Prostate gland (tissue), 2 donors: ENCODE results near the gene NABP1. TPM values are rescaled to one million over a fixed set of nuclear protein-coding genes. Genes with fewer than 3 reads are reported as not detected.

Experiments
- DNase-seq: peaks from one replicate; pipeline ENCODE4 v3.0.0-alpha.2; 2019; ENCODE audit warnings: low spot score
- H3K27ac ChIP-seq, 2 donors: fragments of 200-600 bp; sonication (generic); 2 replicates each; pipeline ENCODE4 v1.5.1; 2017 to 2019
- H3K27me3 ChIP-seq: fragments of 200-600 bp; sonication (generic); replicated peaks from 2 replicates; pipeline ENCODE4 v1.5.1; 2019; ENCODE audit not compliant: insufficient read depth
- H3K36me3 ChIP-seq, 2 donors: fragments of 200-600 bp; sonication (generic); 1 replicate in 1 of 2; 2 replicates in 1 of 2; pipeline versions ENCODE4 v1.5.1 to v1.8.1; 2017 to 2019
- H3K4me1 ChIP-seq: fragments of 200-600 bp; sonication (generic); replicated peaks from 2 replicates; pipeline ENCODE4 v1.5.1; 2019
- H3K4me3 ChIP-seq, 2 donors: fragments of 200-600 bp; sonication (generic); 2 replicates each; pipeline ENCODE4 v1.5.1; 2017 to 2019
- H3K9me3 ChIP-seq: fragments of 200-600 bp; sonication (generic); 2 replicates; pipeline ENCODE4 v1.5.1; 2017
- POLR2A ChIP-seq: fragments of 450-650 bp; IDR thresholded peaks from one replicate; pipeline ENCODE4 v1.6.1; 2016; ENCODE audit warnings: antibody characterized with exemption, mild to moderate bottlenecking
- POLR2AphosphoS5 ChIP-seq: sonication (generic); formaldehyde crosslinking; IDR thresholded peaks from one replicate; pipeline ENCODE4 v1.6.1; 2017; ENCODE audit warnings: antibody characterized with exemption
- WGBS: methylation state at CpG from one replicate; pipeline ENCODE4 v1.1.5; 2018; 5-methylcytosine and 5-hydroxymethylcytosine counted together
- intact Hi-C: fragments of 100-400 bp; cut with DNase I; formaldehyde crosslinking; loops from one replicate; pipeline ENCODE4 v1.14.2; 2022
- total RNA-seq, 2 donors: library from RNA; depleted of rRNA; stranded (reverse); fragments of >200 nt; gene quantifications; one replicate each; pipeline ENCODE4 v1.1.0, GENCODE V29; 2016
- TF ChIP-seq, protein P1 (sequence below), 4 experiments: fragments of 200-600 bp in 2 of 4; fragments of 450-650 bp in 2 of 4; sonication (generic) in 2 of 4; IDR thresholded peaks; 1 replicate in 3 of 4; 2 replicates in 1 of 4; pipeline ENCODE4 v1.5.1; 2016 to 2019; ENCODE audit warnings: antibody characterized with exemption in 4 of 4, mild to moderate bottlenecking in 2 of 4, moderate library complexity in 2 of 4

NABP1 gene
- total RNA-seq, 2 donors from 2014 or later, result 3.8 to 28.3 TPM

DNA sequence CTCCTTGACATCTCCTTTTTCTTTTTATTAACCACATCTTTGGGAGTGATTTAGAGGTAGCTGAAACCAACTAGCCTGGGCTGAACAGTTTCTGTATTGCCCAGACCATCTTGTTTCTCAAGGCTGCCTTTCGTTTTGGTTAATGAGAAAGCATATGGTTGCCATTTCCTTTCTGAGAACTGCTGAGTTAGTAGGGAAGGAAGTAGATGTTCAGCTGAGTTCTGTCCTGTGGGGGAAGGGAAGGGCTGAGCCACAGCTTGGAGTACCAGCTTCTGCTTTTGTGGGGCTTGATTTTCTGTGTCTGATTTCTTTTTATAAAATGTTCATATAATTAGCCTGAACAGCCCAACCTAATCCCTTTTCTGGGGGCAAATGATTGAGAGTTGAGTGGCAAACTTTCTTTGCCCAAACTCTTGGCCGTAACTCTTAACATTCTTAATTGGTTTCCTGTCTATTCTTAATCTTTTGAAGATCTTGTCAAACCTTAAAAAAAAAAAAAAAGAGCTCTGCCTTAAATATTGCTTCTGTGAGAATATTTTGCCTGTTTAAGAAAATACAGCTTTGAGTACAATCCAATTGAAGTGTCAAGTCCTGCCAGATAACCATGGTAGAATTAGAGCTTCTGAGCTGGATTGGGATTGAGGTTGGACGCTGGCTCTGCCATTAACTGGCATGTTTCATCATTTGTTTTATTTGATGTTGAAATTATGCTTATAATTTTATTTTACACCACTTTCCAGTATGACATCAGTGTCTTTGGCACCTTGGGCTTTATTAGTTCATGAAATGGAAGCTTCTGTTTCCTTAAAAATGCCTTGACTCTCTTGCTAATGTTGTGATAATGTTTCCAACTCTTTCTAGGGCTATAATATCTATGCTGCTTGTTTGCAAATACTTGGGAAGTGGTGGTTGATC lies 1.9 kb upstream of the NABP1 start:
- Histone ChIP-seq H3K4me3 (no peak overlapping the region), H3K27ac (no peak overlapping the region), H3K36me3 (no peaks in the 10 kb centered on the region), H3K27me3 (no peaks in the 10 kb centered on the region), H3K4me1 (no peaks in the 10 kb centered on the region), H3K9me3 (no peaks in the 10 kb centered on the region)
- 69% methylated on average over 3 of the region's 3 CpGs for WGBS
- no peak for DNase-seq
- TF ChIP-seq POLR2A (no peak), POLR2AphosphoS5 (no peak)
- TF ChIP-seq, protein P1, sequence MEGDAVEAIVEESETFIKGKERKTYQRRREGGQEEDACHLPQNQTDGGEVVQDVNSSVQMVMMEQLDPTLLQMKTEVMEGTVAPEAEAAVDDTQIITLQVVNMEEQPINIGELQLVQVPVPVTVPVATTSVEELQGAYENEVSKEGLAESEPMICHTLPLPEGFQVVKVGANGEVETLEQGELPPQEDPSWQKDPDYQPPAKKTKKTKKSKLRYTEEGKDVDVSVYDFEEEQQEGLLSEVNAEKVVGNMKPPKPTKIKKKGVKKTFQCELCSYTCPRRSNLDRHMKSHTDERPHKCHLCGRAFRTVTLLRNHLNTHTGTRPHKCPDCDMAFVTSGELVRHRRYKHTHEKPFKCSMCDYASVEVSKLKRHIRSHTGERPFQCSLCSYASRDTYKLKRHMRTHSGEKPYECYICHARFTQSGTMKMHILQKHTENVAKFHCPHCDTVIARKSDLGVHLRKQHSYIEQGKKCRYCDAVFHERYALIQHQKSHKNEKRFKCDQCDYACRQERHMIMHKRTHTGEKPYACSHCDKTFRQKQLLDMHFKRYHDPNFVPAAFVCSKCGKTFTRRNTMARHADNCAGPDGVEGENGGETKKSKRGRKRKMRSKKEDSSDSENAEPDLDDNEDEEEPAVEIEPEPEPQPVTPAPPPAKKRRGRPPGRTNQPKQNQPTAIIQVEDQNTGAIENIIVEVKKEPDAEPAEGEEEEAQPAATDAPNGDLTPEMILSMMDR (IDR thresholded peaks at IDR 0.05), result no peak
- intact Hi-C loops, result no loop called here

GRCh38 chr2:191676790-191677645 lies 918 bp upstream of the NABP1 start:
- intact Hi-C loops, result no loop called here

DNA sequence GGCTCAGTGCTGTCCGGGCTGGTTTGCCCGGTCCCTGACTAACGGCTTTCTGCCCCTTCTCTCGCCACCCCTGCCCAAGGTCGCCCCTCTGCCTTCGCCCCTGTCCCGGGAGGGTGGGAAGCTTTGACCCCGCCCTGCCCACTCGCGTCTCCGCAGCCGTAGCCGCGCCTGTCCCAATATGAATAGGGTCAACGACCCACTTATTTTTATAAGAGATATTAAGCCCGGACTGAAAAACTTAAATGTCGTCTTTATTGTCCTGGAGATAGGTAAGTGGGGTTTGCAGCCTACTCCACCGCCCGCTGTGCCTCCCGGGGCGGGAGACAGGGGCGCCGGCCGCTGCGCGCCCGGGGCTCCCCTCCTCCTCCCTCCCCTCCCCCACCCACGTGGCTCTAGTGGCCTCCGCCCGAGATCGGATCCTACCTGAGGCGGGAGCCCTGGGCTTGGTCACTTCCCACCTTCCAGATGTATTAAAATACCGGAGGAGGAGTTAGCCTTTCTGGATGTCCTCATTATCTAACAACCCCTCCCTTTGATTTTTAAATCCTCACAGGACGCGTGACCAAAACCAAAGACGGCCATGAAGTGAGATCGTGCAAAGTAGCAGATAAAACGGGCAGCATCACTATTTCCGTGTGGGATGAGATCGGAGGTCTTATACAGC lies 633 bp downstream of the NABP1 start:
- no peaks in the 10 kb centered on the region for H3K9me3 ChIP-seq
- H3K27ac ChIP-seq, result peak overlapping the region; percentile 78 to 87
- peak; percentile 19 for DNase-seq
- H3K36me3 ChIP-seq, result no peaks in the 10 kb centered on the region
- TF ChIP-seq, protein P1 (IDR thresholded peaks at IDR 0.05), result peak in 1 of 4 experiments; percentile 5
- no peak for TF ChIP-seq POLR2AphosphoS5
- intact Hi-C loops, result no loop called here
- 2% methylated on average over 40 of the region's 40 CpGs for WGBS
- H3K4me3 ChIP-seq, result peak overlapping the region; percentile 42 to 52
- H3K4me1 ChIP-seq, result no peaks in the 10 kb centered on the region
- H3K27me3 ChIP-seq, result no peaks in the 10 kb centered on the region

More at GRCh38 chr2:191676790-191677645, 918 bp upstream of the NABP1 start:
- H3K4me3 ChIP-seq, result peak overlapping the region; percentile 52 to 57
- no peaks in the 10 kb centered on the region for H3K9me3 ChIP-seq
- H3K27ac ChIP-seq, result peak overlapping the region; percentile 87 to 94
- no peak for DNase-seq
- no peaks in the 10 kb centered on the region for H3K27me3 ChIP-seq
- TF ChIP-seq POLR2AphosphoS5 (no peak), POLR2A (no peak)
- TF ChIP-seq, protein P1 (IDR thresholded peaks at IDR 0.05), result no peak
- no peaks in the 10 kb centered on the region for H3K36me3 ChIP-seq
- WGBS, result 13% methylated on average over 8 of the region's 8 CpGs
- no peaks in the 10 kb centered on the region for H3K4me1 ChIP-seq

- DNase-seq, result no peak
- intact Hi-C loops, result loop anchor here (10.0 kb wide), 1 partner anchor 185 kb away; no protein-coding TSS in a partner anchor
- no peaks in the 10 kb centered on the region for H3K27me3 ChIP-seq
- H3K36me3 ChIP-seq, result no peaks in the 10 kb centered on the region
- TF ChIP-seq POLR2AphosphoS5 (no peak), POLR2A (no peak)
- TF ChIP-seq, protein P1 (IDR thresholded peaks at IDR 0.05), result no peak
- no peak overlapping the region for H3K27ac ChIP-seq
- H3K4me3 ChIP-seq, result no peak overlapping the region
- no peaks in the 10 kb centered on the region for H3K4me1 ChIP-seq
- H3K9me3 ChIP-seq, result no peaks in the 10 kb centered on the region
- 94% methylated on average over 4 of the region's 4 CpGs for WGBS
Observed at GRCh38 chr2:191679818-191680600, 2.1 kb downstream of the NABP1 start.
